ENCODE measurements around the gene GOLGB1.

DNA sequence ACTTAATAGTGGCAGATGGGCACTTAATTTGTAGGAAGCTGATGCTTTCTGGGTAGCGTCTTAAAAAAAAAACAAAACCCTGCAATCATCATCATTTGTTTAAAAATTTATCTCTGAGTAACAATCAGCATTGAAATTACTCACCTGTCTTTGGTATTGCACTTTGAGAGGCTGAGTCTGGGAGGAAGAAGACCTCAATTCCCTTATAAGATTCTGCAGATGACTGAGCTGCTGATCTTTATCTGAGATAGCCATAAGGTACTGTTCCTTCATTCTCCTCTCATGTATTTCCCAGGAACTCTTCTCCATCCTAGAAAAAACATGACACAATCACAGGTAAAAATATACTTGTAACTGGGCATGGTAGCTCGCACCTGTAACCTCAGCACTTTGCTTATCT is 72.4 kb downstream of the GOLGB1 start:
- TF ChIP-seq CTCF (IDR thresholded peaks at IDR 0.05) (no peak), POLR2AphosphoS5 (IDR thresholded peaks at IDR 0.05) (no peak), EP300 (IDR thresholded peaks at IDR 0.05) (no peak), POLR2A (IDR thresholded peaks at IDR 0.05) (no peak)
